Measurements from ENCODE around the gene RFX7. TPM values are rescaled to one million over a fixed set of nuclear protein-coding genes. Genes with fewer than 3 reads are reported as not detected.

The RFX7 gene
- total and polyA plus RNA-seq, 2 of the 4 experiments (the other 2 are of a cell fraction) = 4.1 to 10.6 TPM

DNA sequence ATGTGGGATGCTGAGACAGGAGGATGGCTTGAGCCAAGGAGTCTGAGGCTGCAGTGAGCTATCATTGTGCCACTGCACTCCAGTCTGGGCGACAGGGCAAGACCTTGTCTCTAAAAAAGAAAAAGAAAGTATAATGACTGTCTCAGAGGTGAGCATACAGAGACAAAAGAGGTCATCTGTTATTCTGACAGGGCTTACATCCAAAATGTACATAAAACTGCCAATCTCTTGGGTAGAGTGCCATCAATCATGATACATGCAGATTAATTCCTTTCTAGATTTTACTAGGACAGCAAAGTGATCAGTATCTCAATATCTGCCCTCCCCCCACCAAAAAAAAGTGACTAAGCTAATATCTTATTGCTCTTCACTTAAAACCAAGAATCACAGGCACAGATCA, 41.0 kb downstream of the RFX7 start:
- Histone ChIP-seq H2BK120ac (ENCODE audit: low read depth, low read length) (no peak overlapping the region), H3K9me1 (ENCODE audit: insufficient read depth, low read length) (0 out of 2 replicates have a peak, but pooled peaks cover 4% of the 10 kb centered on the region), H3K9ac (ENCODE audit: low read depth, low read length) (no peak overlapping the region), H2AFZ (replicated peaks; ENCODE audit: low read length, poor library complexity) (no peak overlapping the region), H3K27ac (ENCODE audit: insufficient read depth, low read length) (no peak overlapping the region), H4K20me1 (ENCODE audit: insufficient read depth, low read length) (peaks cover 17% of the 10 kb centered on the region; the same call in 1 of the 2 replicates), H3K56ac (ENCODE audit: extremely low read depth, insufficient read depth, low read length) (no peak overlapping the region), H3K23ac (ENCODE audit: low read depth, low read length) (0 out of 2 replicates have a peak overlapping the region, but pooled peaks have one; percentile 45), H2AK5ac (ENCODE audit: low read depth, low read length) (no peak overlapping the region), H3K14ac (replicated peaks; ENCODE audit: low read depth, low read length) (no peak overlapping the region), H2BK20ac (ENCODE audit: low read depth, low read length) (no peak overlapping the region), H3K9me3 (ENCODE audit: control insufficient read depth, insufficient read depth, low read length) (no peaks in the 10 kb centered on the region), H3K4me2 (ENCODE audit: low read depth, low read length) (no peak overlapping the region), H3K27me3 (ENCODE audit: control insufficient read depth, insufficient read depth, low read length) (no peaks in the 10 kb centered on the region), H3K4me3 (ENCODE audit: insufficient read depth, low read depth, low read length) (no peak overlapping the region), H3K36me3 (ENCODE audit: control insufficient read depth, insufficient read depth, low read length) (0 out of 2 replicates have a peak, but pooled peaks cover 4% of the 10 kb centered on the region), H4K8ac (ENCODE audit: low read depth in 2 of 2, low read length in 2 of 2) (no peak overlapping the region), H2BK15ac (ENCODE audit: low read depth, low read length) (no peak overlapping the region), H4K91ac (ENCODE audit: insufficient read depth, low read depth, low read length) (no peak overlapping the region), H4K5ac (ENCODE audit: low read depth, low read length) (no peak overlapping the region), H3K79me1 (ENCODE audit: low read depth in 1 of 2, low read length in 2 of 2) (peaks cover 14 to 44% of the 10 kb centered on the region in 2 experiments; a peak in 3 of 4 replicates), H2BK5ac (ENCODE audit: low read depth, low read length, poor library complexity, severe bottlenecking) (no peak overlapping the region), H2AK9ac (replicated peaks; ENCODE audit: low read depth, low read length, poor library complexity) (no peak overlapping the region), H3K4ac (ENCODE audit: low read depth, low read length) (no peak overlapping the region), H3K4me1 (ENCODE audit: control insufficient read depth, insufficient read depth, low read length) (peaks cover 5% of the 10 kb centered on the region), H3K18ac (ENCODE audit: low read depth, low read length) (no peak overlapping the region)
- dilution Hi-C loops (cut with HindIII; ENCODE audit: low sequenced_read_pairs, unreplicated experiment) (no loop called here), in situ Hi-C loops (cut with MboI; ENCODE audit: low sequenced_read_pairs) (no loop called here), intact Hi-C loops (cut with micrococcal nuclease) (no loop called here)
- no CpG with 5 or more reads among the region's 1 CpG for WGBS, 2 experiments (ENCODE audit: extremely low coverage in 2 of 2, insufficient read length in 1 of 2)
- DNase-seq = no peak
- no peak for ATAC-seq (ENCODE audit: low read depth)
- TF ChIP-seq RFX5 (IDR thresholded peaks at IDR 0.05; ENCODE audit: low read depth, low read length) (no peak), MAZ (IDR thresholded peaks at IDR 0.05; ENCODE audit: borderline replicate concordance, low read depth, low read length) (no peak), MAFK (IDR thresholded peaks at IDR 0.05; ENCODE audit: low read depth, low read length) (no peak), CEBPB (IDR thresholded peaks at IDR 0.05; ENCODE audit: low read depth, low read length) (no peak), FOS (IDR thresholded peaks at IDR 0.05; ENCODE audit: low read depth, low read length) (no peak), MXI1 (IDR thresholded peaks at IDR 0.05; ENCODE audit: borderline replicate concordance, low read depth, low read length) (no peak), SMC3 (IDR thresholded peaks at IDR 0.05; ENCODE audit: low read depth, low read length) (no peak), CHD1 (IDR thresholded peaks at IDR 0.05; ENCODE audit: low read depth, low read length) (no peak), RAD21 (IDR thresholded peaks at IDR 0.05; ENCODE audit: low read length) (no peak), BHLHE40 (IDR thresholded peaks at IDR 0.05; ENCODE audit: low read depth, low read length) (no peak), RCOR1 (IDR thresholded peaks at IDR 0.05; ENCODE audit: insufficient replicate concordance, low read length) (no peak), NFE2L2 (IDR thresholded peaks at IDR 0.05; ENCODE audit: low read depth, low read length) (no peak), POLR2A (IDR thresholded peaks at IDR 0.05; ENCODE audit: low read depth, low read length) (no peak)
- TF ChIP-seq, protein P1, sequence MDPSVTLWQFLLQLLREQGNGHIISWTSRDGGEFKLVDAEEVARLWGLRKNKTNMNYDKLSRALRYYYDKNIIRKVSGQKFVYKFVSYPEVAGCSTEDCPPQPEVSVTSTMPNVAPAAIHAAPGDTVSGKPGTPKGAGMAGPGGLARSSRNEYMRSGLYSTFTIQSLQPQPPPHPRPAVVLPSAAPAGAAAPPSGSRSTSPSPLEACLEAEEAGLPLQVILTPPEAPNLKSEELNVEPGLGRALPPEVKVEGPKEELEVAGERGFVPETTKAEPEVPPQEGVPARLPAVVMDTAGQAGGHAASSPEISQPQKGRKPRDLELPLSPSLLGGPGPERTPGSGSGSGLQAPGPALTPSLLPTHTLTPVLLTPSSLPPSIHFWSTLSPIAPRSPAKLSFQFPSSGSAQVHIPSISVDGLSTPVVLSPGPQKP (IDR thresholded peaks at IDR 0.05; ENCODE audit: borderline replicate concordance, low read depth, low read length) = no peak
- TF ChIP-seq, protein P2, sequence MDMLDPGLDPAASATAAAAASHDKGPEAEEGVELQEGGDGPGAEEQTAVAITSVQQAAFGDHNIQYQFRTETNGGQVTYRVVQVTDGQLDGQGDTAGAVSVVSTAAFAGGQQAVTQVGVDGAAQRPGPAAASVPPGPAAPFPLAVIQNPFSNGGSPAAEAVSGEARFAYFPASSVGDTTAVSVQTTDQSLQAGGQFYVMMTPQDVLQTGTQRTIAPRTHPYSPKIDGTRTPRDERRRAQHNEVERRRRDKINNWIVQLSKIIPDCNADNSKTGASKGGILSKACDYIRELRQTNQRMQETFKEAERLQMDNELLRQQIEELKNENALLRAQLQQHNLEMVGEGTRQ (IDR thresholded peaks at IDR 0.05; ENCODE audit: low read depth, low read length) = no peak
- TF ChIP-seq, protein P3, sequence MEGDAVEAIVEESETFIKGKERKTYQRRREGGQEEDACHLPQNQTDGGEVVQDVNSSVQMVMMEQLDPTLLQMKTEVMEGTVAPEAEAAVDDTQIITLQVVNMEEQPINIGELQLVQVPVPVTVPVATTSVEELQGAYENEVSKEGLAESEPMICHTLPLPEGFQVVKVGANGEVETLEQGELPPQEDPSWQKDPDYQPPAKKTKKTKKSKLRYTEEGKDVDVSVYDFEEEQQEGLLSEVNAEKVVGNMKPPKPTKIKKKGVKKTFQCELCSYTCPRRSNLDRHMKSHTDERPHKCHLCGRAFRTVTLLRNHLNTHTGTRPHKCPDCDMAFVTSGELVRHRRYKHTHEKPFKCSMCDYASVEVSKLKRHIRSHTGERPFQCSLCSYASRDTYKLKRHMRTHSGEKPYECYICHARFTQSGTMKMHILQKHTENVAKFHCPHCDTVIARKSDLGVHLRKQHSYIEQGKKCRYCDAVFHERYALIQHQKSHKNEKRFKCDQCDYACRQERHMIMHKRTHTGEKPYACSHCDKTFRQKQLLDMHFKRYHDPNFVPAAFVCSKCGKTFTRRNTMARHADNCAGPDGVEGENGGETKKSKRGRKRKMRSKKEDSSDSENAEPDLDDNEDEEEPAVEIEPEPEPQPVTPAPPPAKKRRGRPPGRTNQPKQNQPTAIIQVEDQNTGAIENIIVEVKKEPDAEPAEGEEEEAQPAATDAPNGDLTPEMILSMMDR (conservative IDR thresholded peaks at IDR 0.05; ENCODE audit: low read depth, low read length) = no peak
- BruUV-seq (replicated peaks) = no TSS peak
- ChIA-PET POLR2A (ENCODE audit: unreplicated experiment) (no interaction called here), CTCF (no interaction called here)
